Dedifferentiated amniotic fluid mesenchymal stem cell (primary cell): ENCODE results near the gene OTP.
"Not testable (repeated sequence)": the region's sequence is repeated elsewhere in the genome, so short reads cannot be mapped to it uniquely, and the experiment has no call there.

ENCODE experiments used
- DNase-seq: peaks from one replicate; pipeline ENCODE4 v3.0.0-alpha.2; 2016; ENCODE audit errors: extremely low spot score

The OTP gene

GRCh38 chr5:77608927-77609326 lies 29.6 kb downstream of the OTP start:
- not testable (repeated sequence) for DNase-seq

GRCh38 chr5:77607324-77607723 lies 31.2 kb downstream of the OTP start:
- no peak for DNase-seq

GRCh38 chr5:77606279-77606678 lies 32.2 kb downstream of the OTP start:
- DNase-seq: no peak

- DNase-seq: no peak
Measured at GRCh38 chr5:77599679-77600078, 38.8 kb downstream of the OTP start.

- DNase-seq: no peak
Measured at GRCh38 chr5:77590347-77590746, 48.2 kb downstream of the OTP start.

- no peak for DNase-seq
Measured at GRCh38 chr5:77588175-77588574, 50.3 kb downstream of the OTP start.

- no peak for DNase-seq
Measured at GRCh38 chr5:77586101-77586500, 52.4 kb downstream of the OTP start.

- not testable (repeated sequence) for DNase-seq
Measured at GRCh38 chr5:77582143-77582542, 56.4 kb downstream of the OTP start.
